ENCODE data around the gene CD55.
"Not testable (repeated sequence)": the region's sequence is repeated elsewhere in the genome, so short reads cannot be mapped to it uniquely, and the experiment has no call there.

The CD55 gene

DNA sequence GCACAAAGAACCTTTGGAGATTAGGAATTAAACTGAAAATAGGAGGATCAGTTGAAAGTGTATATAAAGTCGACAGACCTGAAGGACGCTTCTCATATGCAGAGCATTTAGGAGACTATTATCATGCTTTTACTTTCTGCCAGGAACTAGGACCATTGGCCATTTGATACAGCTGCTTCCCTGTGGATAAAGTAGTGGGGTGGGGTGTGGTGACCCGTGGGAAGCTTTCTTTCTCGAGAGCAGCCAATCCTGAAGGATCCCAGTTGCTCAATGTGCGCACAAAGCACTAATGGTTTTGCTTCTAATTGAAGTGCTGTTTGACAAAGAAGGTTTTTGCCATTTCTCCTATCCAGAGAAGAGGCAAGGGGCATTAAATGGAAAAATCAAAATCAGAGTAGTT is 14.9 kb upstream of the CD55 start:
- no peak for DNase-seq

DNA sequence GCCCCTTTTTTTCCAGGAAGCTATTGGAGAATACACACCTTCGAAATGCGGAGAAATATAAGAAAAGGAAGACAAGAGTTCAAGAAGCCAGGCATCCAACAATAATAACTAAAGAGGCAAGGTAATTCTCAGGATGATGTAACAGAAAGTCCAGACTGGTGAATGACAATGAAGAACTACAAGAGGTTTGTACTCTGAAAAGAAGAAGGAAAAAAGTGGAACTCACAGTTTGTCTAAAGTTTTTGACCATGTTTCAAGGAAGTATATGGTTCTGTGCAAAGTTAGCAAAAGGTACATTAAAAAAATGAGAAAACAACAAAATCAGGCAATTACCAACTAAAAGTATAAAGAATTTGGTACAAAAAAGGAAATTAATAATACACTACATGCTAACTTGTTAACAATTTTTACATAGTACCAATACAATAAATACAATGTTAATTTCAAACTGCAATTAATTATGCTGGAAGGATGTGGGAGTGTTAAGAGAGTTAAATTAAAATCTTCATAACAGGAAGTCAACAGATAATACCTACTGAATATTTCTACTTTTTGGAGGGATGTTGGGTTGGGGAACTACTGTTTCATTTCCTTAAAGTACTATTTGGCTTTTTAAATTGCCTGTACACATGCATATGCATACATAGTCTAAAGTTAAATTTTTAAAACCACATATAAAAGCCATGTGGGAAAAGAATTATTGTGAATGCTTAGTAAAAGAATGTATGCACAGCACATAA is 12.9 kb upstream of the CD55 start:
- DNase-seq = no peak

DNA sequence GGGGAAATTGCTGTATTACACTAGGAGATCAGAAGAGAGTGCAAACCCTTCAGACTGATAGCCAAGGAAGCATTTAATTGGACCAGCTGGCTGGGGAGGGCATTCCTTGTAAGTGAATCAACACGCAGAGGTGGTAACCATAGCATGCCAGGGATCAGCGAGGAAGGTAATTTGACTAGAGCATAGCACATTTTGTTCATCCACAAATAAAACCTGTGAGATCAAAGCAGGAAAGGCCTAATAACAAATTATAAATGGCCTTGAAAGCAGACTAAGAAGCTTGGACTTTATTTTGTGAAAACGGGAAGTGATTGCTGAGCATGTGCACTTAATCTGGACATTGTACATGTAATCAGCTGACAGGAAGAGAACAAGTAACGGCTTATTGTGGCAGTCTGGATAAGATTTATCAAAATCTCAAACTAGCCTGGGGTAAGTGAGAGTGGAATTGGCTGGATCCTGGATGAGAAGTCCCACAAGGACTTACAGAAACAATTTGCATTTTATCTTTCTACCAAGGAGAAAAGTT is 11.7 kb upstream of the CD55 start:
- no peak for DNase-seq

DNA sequence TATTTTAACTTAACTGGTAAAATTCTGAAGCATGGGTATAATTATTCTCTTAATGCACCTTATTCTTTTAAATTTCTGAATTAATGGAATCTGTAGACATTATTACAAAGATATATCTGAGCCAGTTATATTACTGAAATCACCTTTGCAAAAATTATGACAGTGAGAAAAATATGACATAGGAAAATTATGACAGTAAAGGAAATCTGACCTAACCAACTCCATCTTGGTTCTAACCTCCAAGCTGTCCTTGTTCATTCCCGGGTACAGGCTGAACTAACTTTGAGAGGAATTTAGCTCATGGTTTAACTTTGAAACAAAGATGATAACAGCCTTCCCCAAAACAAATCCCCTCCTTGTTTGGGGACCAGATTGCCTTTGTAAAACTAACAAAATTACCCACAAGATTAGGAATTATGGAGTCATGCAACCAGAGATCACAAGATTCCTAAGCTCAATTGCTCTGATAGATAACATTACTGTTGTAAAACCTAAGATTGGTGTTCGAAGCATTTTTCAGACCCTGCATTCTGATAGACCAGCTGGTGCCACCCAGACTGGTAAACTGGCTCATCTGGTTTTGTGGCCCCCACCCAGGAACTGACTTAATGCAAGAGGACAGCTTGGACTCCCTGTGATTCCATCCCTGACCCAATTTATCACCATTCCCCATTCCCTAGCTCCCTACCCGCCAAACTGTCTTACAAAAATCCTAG is 9.4 kb upstream of the CD55 start:
- no peak for DNase-seq

DNA sequence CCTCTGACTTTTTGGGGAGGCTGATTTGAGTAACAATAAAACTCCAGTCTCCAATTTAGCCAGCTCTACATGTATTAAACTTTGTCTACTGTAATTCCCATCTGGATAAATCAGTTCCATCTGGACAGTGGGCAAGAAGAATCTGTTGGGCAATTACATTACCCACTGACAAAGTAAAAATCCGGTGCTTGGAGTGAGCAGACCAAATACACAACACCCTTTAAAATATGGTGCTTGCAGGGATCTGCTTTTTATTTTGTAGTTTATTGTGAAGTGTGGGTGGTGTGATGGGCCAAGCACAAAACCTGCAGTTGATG is 8.9 kb upstream of the CD55 start:
- no peak for DNase-seq

DNA sequence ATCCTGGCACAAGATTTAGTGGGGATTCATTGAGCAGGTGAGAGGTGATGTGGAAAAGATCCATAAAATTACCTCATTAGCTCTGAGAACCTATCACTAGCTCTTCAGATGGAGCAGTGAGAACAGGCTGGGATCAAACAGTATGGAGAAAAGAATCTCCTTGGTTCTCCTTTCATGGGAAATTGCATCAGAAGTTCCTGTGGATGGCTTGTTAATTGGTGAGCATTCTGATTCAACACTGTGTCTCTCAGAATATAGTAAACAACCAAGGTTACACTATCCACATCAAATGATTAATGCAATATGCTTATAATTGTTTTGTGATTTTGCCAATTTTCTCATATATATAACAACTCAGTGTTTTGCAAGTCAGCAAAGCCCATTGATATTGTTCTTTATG is 8.3 kb upstream of the CD55 start:
- DNase-seq = no peak

DNA sequence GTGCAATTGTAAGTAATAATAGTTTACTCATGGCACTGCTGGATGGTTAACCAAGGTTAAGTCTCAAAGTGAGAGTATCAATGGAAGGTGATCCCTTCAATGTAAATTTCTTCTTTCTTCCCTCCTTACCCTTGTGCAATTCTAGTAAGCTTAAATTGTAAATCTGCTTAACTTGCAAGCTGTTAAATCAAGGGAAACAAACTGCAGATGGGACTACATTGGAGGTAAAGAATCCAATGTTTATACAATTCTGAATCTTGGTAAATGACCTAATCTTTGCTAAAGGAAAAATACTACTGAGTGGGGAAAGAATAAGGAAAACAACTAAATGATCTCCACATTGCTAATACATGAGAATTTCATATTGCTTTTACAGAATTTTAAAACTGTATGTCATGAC is 6.7 kb upstream of the CD55 start:
- no peak for DNase-seq

DNA sequence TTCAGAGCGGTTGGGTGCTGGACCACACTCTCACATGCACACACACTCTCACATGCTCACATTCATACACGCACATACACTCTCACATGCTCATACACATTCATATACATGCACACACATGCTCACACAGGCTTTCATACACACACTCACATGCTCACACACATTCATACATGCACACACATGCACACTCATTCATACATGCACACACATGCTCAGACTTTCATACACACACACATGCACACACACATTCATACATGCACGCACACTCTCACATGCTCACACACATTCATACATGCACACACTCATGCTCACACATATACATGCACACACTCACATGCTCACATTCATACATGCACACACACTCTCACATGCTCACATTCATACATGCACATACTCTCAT is 6.0 kb upstream of the CD55 start:
- no peak for DNase-seq

DNA sequence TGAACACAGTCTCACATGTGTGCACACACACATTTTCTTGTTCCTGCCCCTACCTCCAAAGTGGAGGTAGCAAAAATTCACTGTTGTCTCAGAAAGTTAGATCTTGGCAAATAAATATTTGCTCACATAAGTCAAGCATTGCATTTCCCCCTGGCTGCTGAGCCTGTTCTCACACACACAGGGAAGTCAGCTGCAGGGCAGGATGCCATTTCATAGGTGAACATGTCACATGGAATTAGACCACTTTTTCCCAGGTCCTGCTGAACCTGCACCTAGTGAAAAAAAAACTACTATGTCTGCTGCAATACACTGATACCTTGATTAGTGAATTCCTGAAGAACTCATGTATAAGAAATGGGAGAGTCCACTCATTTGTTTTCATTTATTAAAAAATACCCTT is 5.3 kb upstream of the CD55 start:
- DNase-seq = no peak

DNA sequence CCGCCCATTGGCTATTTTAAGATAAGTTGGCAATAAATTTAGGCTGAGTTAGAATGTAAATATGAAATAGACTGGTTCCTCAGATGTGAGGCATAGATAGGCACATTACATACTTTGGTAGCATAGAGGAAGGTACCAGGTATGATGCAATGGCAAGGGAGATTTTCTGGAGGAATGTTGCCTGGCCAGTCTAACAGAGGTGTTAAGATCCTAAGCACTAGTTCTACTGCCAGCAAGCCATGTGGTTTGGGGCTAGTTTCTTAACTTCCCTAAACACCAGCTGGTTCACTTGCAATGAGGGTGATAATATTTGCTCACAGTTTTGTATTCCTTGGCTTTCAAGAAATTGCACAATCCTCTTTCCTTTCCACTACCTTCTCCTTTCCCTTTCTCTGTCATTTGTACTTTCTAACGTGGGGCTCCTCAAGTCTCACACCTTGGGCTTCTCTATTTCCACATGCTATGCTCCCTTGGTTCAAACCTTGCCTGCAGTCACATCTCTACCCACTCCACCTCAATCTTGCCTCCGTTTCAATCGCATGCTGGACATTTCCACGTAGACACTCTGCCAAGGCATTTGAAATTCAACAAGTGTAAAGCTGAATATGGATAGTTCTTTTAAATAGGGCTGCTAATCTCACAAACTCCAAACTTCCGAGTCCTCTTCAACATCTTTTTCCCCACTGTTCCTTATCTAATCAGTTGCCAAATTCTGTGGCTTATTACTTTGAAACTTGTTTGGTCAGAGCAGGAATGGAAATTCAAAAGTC is 4.7 kb upstream of the CD55 start:
- DNase-seq = no peak

DNA sequence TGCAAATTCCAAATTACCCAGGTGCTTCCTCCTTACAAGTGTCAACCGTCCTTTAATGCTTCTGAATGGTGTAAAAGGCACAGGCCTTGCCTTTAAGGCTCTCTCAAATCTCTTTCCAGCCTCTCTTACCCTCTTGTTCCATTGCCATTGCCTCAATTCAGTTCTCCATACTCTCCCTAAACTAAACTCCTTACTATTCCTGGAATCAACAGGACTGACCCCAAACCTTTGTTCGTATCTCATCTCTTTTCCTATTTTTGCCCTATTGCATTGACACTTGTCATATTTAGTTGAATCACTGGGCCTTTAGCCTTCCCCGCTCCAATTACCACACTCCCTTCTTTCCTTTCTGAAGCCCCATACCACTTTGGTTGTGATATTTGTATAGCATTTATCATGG is 3.9 kb upstream of the CD55 start:
- DNase-seq = no peak

DNA sequence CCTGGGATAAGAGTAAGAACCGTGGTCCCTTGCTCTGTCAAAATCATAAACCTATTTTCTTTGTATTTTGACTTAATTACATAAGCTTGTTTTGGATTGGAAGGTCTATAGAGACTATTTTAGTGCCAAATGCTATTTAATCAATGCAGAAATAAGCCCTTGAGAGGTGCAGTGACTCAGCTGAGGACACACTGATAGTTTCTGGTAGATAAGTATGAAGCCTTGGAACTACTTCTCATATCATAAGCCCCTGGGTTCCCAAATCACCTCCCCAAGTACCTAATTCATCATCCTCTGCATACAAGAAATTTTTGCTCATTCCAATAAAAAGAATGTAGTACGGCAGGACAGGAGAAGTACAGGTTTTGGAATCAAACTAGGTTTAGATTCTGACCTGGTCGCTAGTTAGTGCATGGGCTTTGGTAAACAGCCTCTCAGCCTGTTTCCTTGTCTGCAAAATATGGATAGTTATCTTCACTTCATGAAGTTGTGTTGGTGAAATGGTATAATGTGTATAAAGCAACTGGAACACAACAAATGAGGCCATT is 3.3 kb upstream of the CD55 start:
- no peak for DNase-seq

DNA sequence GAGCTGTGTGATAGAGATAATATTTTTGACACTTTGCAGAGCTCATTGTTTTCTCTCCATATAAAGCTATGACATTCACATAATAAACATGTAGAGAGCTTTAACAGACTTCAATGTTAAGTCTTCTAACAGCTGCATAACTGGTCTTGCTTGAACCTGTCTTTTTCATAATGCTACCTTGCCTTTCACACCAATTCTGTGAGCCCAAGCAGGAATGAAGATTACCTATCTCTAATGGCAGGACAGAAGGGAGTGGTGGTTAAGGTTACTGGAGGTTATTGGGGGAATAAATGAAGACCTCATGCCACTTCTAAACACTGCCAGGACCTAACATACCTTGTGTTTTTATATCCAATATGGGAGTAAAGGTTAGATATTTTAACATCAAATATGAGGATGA is 2.3 kb upstream of the CD55 start:
- no peak for DNase-seq

DNA sequence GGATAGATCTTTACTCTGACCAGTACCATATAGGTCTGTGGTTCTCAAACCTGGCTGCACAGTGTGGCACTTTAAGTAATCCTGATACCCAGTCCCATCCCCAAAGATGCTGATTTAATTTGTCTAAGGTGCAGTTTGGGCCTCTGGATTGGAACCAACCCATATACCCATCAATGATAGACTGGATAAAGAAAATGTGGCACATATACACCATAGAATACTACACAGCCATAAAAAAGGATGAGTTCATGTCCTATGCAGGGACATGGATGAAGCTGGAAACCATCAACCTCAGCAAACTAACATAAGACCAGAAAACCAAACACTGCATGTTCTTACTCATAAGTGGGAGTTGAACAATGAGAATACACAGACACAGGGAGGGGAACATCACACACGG is 1.4 kb upstream of the CD55 start:
- DNase-seq = not testable (repeated sequence)

DNA sequence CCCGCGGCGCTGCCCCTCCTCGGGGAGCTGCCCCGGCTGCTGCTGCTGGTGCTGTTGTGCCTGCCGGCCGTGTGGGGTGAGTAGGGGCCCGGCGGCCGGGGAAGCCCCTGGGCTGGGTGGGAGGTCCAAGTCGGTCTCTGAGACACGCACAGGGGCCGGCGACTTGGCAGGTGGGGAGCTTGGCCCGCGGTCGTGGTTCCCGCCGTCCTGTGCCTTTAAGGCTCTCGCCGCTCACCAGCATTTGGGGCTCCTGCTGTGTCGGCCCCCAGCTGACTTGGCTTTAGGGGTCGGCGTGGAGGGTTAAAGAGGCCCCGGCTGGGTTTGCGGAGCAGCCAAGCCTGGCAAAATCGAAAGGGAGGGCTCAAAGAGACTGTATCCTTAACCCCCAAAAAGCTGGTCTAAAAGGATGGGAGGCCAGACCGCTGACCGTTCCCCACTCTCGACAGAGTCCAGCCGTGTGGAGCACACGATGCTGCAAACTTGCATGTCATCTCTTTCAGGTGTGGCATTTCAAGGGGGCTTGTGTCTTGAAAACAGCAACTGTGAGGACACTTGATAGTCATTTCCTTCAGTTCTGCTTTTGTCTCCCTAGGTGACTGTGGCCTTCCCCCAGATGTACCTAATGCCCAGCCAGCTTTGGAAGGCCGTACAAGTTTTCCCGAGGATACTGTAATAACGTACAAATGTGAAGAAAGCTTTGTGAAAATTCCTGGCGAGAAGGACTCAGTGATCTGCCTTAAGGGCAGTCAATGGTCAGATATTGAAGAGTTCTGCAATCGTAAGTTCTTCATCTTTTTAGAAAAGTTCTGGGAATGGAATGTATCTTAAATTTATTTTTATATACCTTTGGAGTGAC is 540 bp downstream of the CD55 start:
- no peak for DNase-seq

DNA sequence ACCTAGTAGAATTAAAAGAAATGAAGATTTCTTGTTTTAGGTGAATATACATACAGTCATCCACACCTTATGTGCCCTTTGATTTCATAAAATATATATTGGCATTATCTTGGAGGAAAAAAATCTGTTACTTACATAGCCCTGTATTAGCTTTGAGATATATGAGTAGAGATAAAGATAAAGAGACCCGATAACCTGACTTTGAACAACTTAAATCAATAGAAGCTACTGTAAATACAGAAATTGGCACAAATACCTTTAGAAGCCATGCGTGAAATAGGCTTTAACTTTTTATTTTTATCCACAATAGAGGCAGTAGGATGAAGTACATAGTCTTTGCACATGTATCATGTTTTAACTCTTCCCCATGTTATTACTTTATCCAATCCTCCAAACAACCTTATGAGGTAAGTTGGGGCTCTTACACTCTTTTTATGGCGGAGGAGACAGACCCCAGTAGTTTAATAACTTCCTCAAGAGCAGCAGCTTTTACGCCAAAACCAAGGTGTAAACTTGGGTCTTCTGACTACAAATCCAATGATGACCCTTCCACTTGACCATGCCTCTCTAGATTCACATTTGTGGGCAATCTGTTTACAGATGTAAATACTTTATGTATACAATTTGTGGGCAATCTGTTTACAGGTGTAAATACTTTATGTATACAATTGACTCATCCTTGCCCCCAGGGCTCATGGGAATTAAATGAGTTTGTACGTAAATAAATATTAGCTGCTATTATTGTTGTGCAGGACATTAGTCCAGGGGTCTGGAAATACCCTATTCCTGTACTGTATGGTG is 2.1 kb downstream of the CD55 start:
- no peak for DNase-seq

DNA sequence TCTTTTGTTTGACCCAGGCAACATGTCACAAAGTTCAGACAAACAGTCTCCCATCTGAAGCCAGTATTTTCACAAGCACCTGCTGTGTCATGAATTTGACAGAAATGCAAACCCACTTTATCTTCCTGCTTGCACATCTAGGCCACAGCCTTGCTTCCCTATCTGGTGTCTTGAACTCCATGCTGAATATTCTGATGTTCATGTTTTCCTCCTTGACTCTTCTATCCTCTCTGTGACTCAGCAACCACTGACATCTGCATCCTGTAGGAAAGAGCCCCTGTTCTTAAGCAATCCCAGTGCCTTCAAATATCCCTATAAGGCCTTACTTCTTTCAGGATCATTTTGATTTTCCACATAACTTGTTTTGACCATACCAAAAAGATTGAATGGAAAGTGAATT is 6.5 kb downstream of the CD55 start:
- DNase-seq = no peak

DNA sequence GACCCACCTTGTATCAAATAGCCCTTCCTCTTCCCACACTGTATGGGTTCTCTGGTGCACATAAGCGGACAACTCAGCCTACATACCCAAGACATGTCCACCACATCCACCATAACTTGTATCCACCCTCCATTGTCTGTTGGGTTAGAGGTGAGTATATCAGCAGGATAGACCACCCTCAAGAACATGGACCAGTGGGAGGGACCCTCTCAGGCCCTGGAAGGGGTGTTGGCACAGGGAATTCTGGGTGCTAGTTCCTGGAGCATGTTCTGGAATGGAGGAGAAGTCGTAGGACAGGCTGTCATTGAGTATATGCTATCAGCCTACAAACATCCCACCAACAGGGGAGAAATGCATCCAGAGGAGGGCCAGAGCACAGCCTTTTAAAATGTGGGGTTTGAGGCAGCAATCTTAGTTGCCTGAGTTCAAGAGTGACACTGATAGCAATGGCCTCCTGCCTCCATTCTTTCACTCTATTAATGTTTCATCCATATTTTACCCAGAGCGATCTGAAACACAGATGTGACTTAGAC is 7.5 kb downstream of the CD55 start:
- no peak for DNase-seq

DNA sequence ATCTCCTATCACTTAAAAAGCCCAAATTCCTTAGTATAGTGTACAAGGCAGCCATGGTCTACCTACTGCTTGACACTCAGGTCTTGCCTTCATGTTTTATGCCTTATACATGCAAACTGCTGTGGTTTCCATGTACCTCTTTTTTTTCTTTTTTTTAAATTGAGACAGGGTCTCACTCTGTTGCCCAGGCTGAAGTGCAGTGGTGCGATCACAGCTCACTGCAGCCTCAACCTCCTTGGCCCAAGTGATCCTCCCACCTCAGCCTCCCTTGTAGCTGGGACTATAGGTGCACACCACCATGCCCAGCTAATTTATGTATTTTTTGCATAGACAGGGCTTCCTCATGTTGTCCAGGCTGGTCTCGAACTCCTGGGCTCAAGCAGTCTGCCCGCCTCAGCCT is 8.0 kb downstream of the CD55 start:
- DNase-seq = no peak

DNA sequence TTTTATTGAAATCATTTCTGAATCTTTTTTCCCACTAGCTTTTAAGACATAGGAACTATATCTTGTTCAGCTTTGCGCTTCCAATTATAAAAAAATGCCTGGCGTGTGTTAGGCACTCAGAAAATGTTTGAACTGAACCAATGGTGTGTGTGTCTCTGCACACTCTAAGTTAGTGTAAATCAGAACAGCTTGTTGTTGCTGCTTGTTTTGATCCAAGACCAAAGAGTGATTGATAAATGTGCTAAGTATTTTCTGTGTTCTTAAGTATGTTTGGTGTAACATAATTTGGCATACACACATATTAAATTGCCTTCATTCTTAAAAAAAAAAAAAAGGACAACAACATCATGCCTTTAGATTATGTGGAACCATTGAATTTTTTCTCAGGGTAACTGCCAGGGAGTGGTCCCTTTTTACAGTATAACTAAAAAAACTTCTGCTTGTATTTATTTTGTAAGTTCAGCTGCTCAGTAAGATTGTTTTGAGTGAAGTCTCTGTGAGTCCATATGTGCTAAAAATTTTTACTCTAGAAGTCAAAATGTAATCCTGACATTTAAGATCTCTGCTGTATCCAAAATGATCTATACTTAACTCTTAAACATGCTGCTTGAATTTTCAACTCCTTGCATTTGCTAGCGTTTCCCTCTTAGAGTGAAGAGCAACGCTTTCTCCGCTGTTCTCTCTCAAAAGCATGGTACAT is 8.7 kb downstream of the CD55 start:
- DNase-seq = no peak
